Spleen (tissue), 7 donors: ENCODE measurements around the gene TYSND1.

ENCODE experiments used
- CTCF ChIP-seq, 11 experiments: fragments of 200-600 bp in 7 of 11; fragments of 450-650 bp in 4 of 11; sonication (generic) in 4 of 11; IDR thresholded peaks in 8 of 11; conservative IDR thresholded peaks in 3 of 11; 1 replicate in 7 of 11; 2 replicates in 4 of 11; pipeline versions ENCODE4 v1.4.0 to v1.8.0; 2016 to 2021; ENCODE audit warnings: antibody characterized with exemption in 11 of 11, inconsistent platforms in 4 of 11, mild to moderate bottlenecking in 1 of 11
- POLR2A ChIP-seq, 3 donors: fragments of 450-650 bp; IDR thresholded peaks; one replicate each; pipeline ENCODE4 v1.5.1; 2017; ENCODE audit warnings: antibody characterized with exemption in 3 of 3, mild to moderate bottlenecking in 1 of 3
- POLR2AphosphoS5 ChIP-seq, 3 donors: sonication (generic); formaldehyde crosslinking; IDR thresholded peaks; one replicate each; pipeline ENCODE4 v1.5.1; 2017; ENCODE audit warnings: antibody characterized with exemption in 3 of 3
- donor health status: DM: no; HTN: no; CAD: no; lungs with moderate emphysema.
- donor health status: DM: no; HTN: no; CAD: no.
- donor health status: DM: no; HTN: no; CAD: no.

DNA sequence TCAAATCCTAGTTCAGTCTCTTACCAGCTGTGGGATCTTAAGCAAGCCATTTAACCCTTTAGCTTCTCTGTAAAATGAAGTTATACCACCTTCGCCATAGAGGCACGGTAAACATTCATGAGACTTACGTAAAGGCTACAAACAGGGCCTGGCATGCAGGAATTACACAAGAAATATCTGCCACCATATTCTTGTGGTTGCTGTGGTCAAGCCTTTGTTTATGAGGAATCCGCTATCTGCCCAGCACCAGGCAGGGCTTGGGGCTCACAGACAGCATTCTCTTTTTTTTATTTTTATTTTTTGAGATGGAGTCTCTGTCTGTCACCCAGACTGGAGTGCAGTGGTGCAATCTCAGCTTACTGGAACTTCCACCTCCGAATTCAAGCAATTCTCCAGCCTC is 23.8 kb downstream of the TYSND1 start:
- TF ChIP-seq CTCF (IDR thresholded peaks at IDR 0.05 in 8 of 11, conservative IDR thresholded peaks at IDR 0.05 in 3 of 11), result no peak
- TF ChIP-seq POLR2A (IDR thresholded peaks at IDR 0.05), result no peak
- no peak for TF ChIP-seq POLR2AphosphoS5 (IDR thresholded peaks at IDR 0.05)
